ACHN (cell line): Measurements from ENCODE around the gene PI16.

Source experiments
- DNase-seq: peaks from one replicate; pipeline ENCODE4 v3.0.0-alpha.2; 2015
- in situ Hi-C: cut with HindIII; loops from 2 replicates; pipeline ENCODE4 v1.10.0; 2017; ENCODE audit warnings: low sequenced_read_pairs, low pct_ligation_motif_present, low pct_unique_long_range_greater_than_20kb

Gene PI16

GRCh38 chr6:36969988-36970891 is 15.7 kb downstream of the PI16 start:
- DNase-seq, result no peak
- in situ Hi-C loops, result no loop called here

GRCh38 chr6:36970892-36971842 is 16.6 kb downstream of the PI16 start:
- in situ Hi-C loops, result no loop called here

DNA sequence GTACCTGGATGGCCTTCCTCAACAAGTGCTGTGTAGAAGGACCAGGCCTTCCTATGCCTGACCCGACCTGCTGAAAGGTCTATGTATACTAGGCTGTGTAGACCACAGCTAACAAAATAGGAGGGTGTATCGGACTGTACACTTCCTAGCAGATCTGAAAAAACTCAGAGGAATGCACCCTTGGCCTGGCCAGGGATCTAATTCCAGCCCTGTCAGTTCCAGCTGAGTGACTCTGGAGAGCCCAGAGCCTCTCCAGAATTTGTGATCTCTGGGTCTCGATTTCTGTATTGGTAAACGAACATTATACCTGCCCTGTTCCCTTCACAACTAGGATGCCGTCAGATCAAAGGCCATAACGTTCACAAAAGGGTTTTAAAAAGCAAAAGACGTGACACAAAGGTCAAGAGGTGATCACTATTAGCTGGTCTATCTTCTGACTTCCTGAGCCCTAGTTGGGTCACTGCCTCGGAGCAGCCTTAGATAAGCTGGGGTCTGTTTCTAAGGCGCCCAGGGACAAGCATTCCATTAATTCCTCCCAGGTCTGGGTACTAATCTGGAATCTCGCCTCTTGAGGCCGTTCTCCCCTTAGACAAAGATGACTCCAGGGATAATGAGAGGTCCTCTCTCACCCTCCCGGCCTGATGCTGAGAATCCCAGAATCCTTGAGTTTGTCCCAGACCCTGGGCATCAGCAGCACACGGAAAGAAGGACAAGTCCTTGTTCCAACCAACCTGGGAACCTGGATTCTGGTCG is 17.6 kb downstream of the PI16 start:
- in situ Hi-C loops, result no loop called here
- DNase-seq, result no peak

More at GRCh38 chr6:36970892-36971842, 16.6 kb downstream of the PI16 start:
- no peak for DNase-seq

DNA sequence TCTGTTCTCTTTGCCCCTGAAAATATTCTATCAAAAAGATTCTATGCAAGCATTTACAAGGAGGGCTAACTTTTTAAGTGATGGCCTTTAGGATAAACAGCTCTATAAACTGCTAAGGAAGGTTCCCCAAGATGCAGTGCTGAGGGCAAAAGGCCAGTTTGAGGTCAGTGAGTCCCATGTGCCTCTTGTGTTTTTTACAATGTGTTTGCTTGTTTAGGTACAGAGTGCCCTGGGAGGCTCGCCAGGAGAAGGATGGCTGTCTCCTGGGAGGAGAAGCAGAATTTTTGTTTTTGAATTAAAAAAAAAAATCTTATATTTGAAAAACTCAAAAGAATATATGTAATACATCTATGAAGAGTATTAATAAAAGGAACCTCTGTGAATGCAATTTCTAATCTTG is 18.7 kb downstream of the PI16 start:
- in situ Hi-C loops, result no loop called here
- DNase-seq, result no peak

- in situ Hi-C loops, result no loop called here
- no peak for DNase-seq
Measured at GRCh38 chr6:36973647-36974046, 19.1 kb downstream of the PI16 start.

GRCh38 chr6:36975231-36976006 is 20.9 kb downstream of the PI16 start:
- DNase-seq, result no peak
- in situ Hi-C loops, result no loop called here

GRCh38 chr6:36976007-36976264 is 21.4 kb downstream of the PI16 start:
- no peak for DNase-seq
- in situ Hi-C loops, result no loop called here

GRCh38 chr6:36976509-36976908 is 22.0 kb downstream of the PI16 start:
- no peak for DNase-seq
- in situ Hi-C loops, result no loop called here

DNA sequence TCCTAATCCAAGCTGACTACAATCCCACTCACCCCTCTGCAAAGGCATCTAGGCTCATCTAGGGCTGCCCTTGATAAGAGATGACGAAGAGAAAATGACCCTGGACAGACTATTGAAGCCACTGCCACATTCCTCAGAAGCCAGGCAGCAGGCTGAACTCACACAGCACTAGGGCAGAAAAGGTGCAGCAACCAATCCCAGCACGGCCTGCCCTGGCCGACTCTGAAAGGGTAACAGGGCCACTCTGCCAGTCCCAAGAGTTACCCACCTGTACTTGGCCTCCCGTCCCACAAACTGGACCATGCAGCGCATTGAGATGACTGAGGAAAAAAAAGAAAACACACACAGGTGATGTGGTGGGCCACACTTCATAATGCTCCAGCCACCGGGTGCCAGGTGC is 22.4 kb downstream of the PI16 start:
- in situ Hi-C loops, result no loop called here
- no peak for DNase-seq

GRCh38 chr6:36977470-36977941 is 23.0 kb downstream of the PI16 start:
- in situ Hi-C loops, result no loop called here
- no peak for DNase-seq

DNA sequence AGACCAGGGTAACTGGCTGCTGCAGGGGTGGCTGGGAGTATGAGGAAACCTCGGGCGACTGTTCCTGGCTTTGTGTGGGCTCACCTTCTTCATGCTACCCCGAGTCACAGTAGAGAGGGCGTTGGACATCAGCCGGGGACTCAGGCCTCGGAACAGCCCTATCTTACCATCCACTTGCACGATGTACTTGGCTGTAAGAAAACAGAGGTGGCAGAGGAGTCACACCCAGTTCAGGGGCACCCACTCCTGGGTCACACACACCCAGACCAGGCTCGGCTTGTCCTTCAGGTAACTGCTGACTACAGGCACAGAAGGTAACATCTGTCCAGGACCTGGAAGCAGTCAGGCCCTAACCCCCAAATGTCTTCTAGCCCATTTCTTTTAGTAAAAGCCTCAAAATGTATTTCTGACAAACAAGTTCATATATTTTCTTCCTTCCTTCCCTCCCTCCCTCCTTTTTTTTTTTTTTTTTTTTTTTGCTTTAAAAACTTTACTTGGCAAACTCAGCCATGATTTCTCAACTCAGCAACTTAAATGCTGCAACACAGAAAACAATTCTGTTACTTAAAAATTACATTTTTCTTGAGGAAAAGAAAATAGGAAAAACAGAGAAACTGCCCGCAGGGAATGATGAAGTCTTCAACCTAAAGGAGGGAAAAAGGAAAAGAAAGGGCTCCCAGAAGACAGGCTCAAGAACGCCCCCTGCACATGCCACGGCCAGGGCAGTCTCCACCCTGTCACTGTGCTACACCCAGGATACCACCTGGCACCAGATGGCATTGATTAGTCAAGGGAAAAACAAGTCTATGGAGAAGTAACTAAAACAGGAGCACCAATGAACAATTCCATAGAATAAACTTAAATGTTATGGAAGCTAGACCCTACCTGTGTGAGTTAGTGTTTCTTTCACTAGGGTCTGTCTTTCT is 24.1 kb downstream of the PI16 start:
- in situ Hi-C loops, result no loop called here
- no peak for DNase-seq

DNA sequence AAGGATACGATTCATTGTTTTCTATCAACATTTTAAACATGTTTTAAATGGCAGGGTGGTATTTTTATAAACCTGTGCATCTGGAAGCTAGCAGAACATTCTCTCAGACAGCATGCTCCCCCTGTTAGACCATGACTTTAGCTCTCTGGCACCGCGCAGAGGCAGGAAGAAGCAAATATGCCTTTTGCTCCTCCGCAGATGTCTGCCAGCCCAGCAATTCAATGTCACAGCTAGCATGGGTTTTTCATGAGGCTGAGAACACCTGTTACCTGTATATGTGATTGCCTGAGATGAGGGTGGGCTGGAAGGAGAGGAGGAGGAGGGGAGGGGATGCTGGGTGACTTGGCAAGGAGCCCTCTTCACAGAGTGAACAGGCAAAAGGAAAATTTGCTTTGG is 24.8 kb downstream of the PI16 start:
- DNase-seq, result no peak

DNA sequence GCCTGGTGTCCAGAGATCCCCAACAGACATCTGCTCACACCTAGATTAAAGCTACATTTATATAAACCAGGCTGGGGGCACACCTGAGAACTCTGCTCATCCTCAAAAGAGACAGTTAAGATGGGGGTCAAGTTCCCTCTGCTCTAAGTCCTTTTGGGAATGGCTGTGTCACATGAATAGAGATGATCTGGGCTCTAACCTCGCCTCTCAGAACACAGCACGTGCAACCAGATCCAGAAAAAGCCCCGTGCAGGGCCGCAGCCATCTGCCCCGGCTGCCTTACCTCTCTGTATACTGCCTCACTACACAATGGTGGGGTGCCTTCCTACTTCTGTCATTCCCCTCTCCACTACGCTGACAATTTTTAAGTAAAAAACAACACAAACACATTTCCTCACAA is 25.6 kb downstream of the PI16 start:
- in situ Hi-C loops, result no loop called here
- no peak for DNase-seq

More for the DNA sequence above, 24.8 kb downstream of the PI16 start:
- in situ Hi-C loops, result no loop called here

DNA sequence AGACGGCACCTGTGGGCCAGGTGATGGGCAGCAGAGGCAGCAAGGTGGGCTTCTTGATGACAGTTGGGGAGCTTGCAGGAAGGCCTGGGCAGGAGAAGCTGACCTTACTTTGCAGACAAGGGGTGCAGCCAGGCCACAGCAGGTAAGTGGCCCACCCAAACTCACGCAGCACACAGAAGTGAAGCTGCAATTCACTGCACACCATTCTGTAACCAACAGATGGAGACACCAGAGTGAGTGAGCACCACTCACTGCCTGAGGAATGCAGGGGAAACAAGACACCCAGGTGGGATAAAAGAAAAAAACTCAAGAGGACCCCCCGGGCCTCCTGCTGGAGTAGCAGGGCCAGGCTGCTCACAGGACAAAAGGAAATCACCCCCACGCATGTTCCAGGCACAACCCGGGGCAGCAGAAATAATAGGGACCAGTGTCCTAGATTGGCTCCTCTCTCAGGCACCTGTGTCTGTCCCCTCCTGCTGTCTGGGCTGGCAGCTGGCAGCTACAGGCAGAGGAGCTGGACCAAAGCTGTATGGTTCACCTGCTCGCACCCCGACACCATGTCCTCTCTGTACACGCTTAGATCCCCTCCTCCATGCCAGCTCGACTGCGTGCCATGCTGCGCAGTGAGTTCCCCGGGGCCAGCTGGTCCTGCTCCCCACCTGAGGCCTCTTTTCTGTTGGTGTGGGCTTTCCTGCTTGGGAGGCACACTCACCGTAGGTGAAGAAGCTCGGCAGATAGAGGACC is 26.5 kb downstream of the PI16 start:
- no peak for DNase-seq
- in situ Hi-C loops, result no loop called here

DNA sequence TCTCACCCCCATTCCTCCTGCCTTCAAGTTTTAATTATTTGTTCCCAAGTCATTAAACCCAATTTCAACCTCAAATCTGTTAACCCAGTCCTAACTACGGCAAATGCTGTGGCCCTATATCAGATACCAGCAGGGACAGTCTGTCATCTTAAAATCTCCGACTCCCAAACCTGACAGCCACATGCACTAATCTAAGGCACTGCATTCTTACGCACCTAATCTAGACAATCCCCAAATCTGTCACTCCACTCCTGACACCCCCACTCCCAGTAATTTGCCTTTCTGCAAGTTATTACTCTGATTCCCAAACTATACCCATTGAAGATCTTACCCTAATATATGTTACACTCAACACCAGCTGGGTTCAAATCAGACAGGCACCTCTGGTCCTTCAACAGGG is 29.0 kb downstream of the PI16 start:
- DNase-seq, result no peak
- in situ Hi-C loops, result no loop called here

- DNase-seq, result peak; percentile 41
- in situ Hi-C loops, result no loop called here
Measured at GRCh38 chr6:36984581-36985416, 30.3 kb downstream of the PI16 start.
